ENCODE measurements around the gene HSD17B12.

- TF ChIP-seq CTCF (optimal IDR thresholded peaks at IDR 0.05 in 1 of 3, IDR thresholded peaks at IDR 0.05 in 1 of 3, conservative IDR thresholded peaks at IDR 0.05 in 1 of 3; ENCODE audit: extremely low read depth in 1 of 3, insufficient read depth in 2 of 3, low read length in 3 of 3) (no peak), EZH2 (IDR thresholded peaks at IDR 0.05; ENCODE audit: low read length) (no peak)
These were observed 7.9 kb downstream of the HSD17B12 start for GRCh38 chr11:43688394-43688793.

All from keratinocyte (primary cell).